WI38 (cell line): ENCODE results near the gene SS18.

Experiments
- H3K4me3 ChIP-seq: 2 replicates; pipeline ENCODE4 v1.5.1; 2011; ENCODE audit warnings: low read depth, mild to moderate bottlenecking, control low read depth, low read length
- CTCF ChIP-seq: IDR thresholded peaks from 2 replicates; pipeline ENCODE4 v1.5.1; 2012; ENCODE audit warnings: low read depth, mild to moderate bottlenecking, control low read depth, low read length

Gene SS18

GRCh38 chr18:26046419-26047077 is 43.9 kb downstream of the SS18 start:
- TF ChIP-seq CTCF: no peak
- H3K4me3 ChIP-seq: no peak overlapping the region

GRCh38 chr18:26044807-26045206 is 45.6 kb downstream of the SS18 start:
- no peak overlapping the region for H3K4me3 ChIP-seq
- no peak for TF ChIP-seq CTCF

GRCh38 chr18:26040051-26040656 is 50.3 kb downstream of the SS18 start:
- no peak for TF ChIP-seq CTCF
- H3K4me3 ChIP-seq: no peak overlapping the region

GRCh38 chr18:26039203-26039602 is 51.2 kb downstream of the SS18 start:
- TF ChIP-seq CTCF: no peak
- no peak overlapping the region for H3K4me3 ChIP-seq

- no peak overlapping the region for H3K4me3 ChIP-seq
Observed at GRCh38 chr18:26036635-26037034, 53.8 kb downstream of the SS18 start.

GRCh38 chr18:26034850-26035497 is 55.4 kb downstream of the SS18 start:
- no peak overlapping the region for H3K4me3 ChIP-seq
- TF ChIP-seq CTCF: no peak

More at GRCh38 chr18:26036635-26037034, 53.8 kb downstream of the SS18 start:
- no peak for TF ChIP-seq CTCF

GRCh38 chr18:26022585-26022984 is 67.8 kb downstream of the SS18 start:
- no peak for TF ChIP-seq CTCF

More at GRCh38 chr18:26022585-26022984, 67.8 kb downstream of the SS18 start:
- no peak overlapping the region for H3K4me3 ChIP-seq
